Bronchial epithelial cell (primary cell): Measurements from ENCODE around the gene URB1. TPM values are rescaled to one million over a fixed set of nuclear protein-coding genes. Genes with fewer than 3 reads are reported as not detected.

ENCODE experiments used
- DNase-seq: peaks from one replicate; pipeline ENCODE4 v3.0.0-alpha.2; 2010; ENCODE audit warnings: low read depth
- FAIRE-seq: peaks from 2 replicates; lab custom pipeline; 2011; peaks lifted over from hg19 to GRCh38; lab: Jason Lieb, UNC
- H3K27me3 ChIP-seq: 2 replicates; pipeline ENCODE4 v1.5.1; 2011; ENCODE audit warnings: low read length; ENCODE audit not compliant: control insufficient read depth, insufficient read depth
- H3K36me3 ChIP-seq: 2 replicates; pipeline ENCODE4 v1.5.1; 2011; ENCODE audit warnings: low read length; ENCODE audit not compliant: control insufficient read depth, insufficient read depth
- H3K4me3 ChIP-seq: 2 replicates; pipeline ENCODE4 v1.5.1; 2011; ENCODE audit warnings: mild to moderate bottlenecking, low read depth, low read length, control low read depth
- total RNA-seq: library from RNA; depleted of rRNA; stranded (reverse); fragments of >200 nt; gene quantifications from 2 replicates; pipeline ENCODE4 v1.2.1, GENCODE V29; 2014
- TF ChIP-seq, protein P1 (sequence below): IDR thresholded peaks from 2 replicates; pipeline ENCODE4 v1.5.1; 2011; ENCODE audit warnings: mild to moderate bottlenecking, moderate library complexity, low read length, control low read depth, inconsistent platforms; ENCODE audit not compliant: insufficient read depth, severe bottlenecking

The URB1 gene
- total RNA-seq, 1 donor from 2014 or later = 22.4 TPM

DNA sequence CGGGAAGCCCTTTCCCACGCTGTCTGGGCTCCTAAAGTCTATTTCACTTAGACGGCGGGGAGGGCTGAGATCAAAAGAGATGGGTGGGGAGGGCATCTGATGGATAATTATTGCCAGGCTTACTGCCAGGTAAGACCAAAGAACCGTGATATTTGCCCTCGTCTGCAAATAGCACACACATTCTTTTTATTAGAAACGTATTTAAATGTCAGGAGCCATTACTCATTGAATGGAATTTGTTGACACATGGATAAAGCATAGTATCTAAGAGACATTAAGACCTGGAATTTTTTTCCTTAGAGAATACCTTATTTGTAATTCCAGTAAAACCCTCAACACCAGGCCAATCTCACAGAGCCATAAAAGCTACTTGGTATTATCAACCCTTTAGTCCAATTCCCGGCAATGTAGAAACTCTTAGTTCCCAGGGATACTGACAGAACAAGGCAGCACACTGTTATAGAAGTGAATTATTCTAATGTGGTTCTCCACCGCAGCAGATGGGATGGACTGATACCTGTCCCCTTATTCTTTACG, 10.6 kb downstream of the URB1 start:
- Histone ChIP-seq H3K36me3 (peaks cover 29% of the 10 kb centered on the region), H3K27me3 (no peaks in the 10 kb centered on the region), H3K4me3 (no peak overlapping the region)
- TF ChIP-seq, protein P1, sequence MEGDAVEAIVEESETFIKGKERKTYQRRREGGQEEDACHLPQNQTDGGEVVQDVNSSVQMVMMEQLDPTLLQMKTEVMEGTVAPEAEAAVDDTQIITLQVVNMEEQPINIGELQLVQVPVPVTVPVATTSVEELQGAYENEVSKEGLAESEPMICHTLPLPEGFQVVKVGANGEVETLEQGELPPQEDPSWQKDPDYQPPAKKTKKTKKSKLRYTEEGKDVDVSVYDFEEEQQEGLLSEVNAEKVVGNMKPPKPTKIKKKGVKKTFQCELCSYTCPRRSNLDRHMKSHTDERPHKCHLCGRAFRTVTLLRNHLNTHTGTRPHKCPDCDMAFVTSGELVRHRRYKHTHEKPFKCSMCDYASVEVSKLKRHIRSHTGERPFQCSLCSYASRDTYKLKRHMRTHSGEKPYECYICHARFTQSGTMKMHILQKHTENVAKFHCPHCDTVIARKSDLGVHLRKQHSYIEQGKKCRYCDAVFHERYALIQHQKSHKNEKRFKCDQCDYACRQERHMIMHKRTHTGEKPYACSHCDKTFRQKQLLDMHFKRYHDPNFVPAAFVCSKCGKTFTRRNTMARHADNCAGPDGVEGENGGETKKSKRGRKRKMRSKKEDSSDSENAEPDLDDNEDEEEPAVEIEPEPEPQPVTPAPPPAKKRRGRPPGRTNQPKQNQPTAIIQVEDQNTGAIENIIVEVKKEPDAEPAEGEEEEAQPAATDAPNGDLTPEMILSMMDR = no peak
- DNase-seq = peak; percentile 67
- no peak for FAIRE-seq

DNA sequence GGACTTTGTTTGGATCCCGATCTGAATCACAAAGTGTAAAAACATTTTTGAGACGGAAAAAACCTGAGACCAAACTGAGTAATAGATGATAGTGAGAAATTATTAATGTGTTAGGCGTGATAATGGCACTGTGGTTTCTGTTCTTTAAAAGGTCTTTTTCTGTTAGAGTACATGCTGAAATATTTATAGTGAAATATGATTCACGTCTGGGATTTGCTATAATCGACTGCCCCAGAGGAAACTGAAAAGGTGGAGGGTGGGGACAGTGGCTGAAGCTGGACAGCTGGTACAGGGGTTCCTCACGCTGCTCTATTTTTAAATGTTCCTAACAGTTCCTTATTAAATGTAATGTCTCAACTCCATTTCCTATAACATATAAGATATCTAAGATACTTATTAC, 11.2 kb downstream of the URB1 start:
- Histone ChIP-seq H3K27me3 (no peaks in the 10 kb centered on the region), H3K36me3 (peaks cover 29% of the 10 kb centered on the region), H3K4me3 (no peak overlapping the region)
- FAIRE-seq (no peak), DNase-seq (no peak)
- TF ChIP-seq, protein P1 = no peak

GRCh38 chr21:32380940-32381339, 11.9 kb downstream of the URB1 start:
- FAIRE-seq = no peak
- TF ChIP-seq, protein P1 = no peak
- Histone ChIP-seq H3K4me3 (no peak overlapping the region), H3K36me3 (peaks cover 29% of the 10 kb centered on the region), H3K27me3 (no peaks in the 10 kb centered on the region)
- DNase-seq = no peak

GRCh38 chr21:32378956-32379355, 13.9 kb downstream of the URB1 start:
- no peak for FAIRE-seq
- Histone ChIP-seq H3K4me3 (no peak overlapping the region), H3K36me3 (peaks cover 28% of the 10 kb centered on the region), H3K27me3 (no peaks in the 10 kb centered on the region)
- no peak for DNase-seq
- TF ChIP-seq, protein P1 = no peak

DNA sequence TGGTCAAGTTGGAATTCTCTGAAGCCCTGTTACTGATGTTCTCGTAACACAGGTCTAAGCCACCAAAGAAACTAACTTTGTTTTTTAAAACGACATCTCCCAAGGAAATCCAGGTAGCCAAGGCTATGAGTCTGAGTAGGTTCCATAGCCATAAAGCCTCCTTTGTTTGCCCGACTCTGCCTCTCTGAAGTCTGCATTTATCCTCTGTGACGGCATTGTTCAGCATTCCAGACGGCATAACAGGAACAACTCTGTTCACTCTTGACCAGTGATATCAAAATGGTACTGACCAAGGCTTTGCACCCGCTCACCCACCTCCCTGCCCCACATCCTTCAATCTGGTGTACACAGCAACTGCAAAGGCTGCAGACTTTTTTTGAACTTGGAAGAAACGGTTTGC, 14.8 kb downstream of the URB1 start:
- H3K27me3 ChIP-seq = no peaks in the 10 kb centered on the region
- TF ChIP-seq, protein P1 = no peak
- no peak for FAIRE-seq

GRCh38 chr21:32377506-32377905, 15.3 kb downstream of the URB1 start:
- H3K27me3 ChIP-seq = no peaks in the 10 kb centered on the region
- TF ChIP-seq, protein P1 = no peak
- H3K4me3 ChIP-seq = no peak overlapping the region
- H3K36me3 ChIP-seq = peaks cover 20% of the 10 kb centered on the region
- no peak for DNase-seq
- no peak for FAIRE-seq

More for the DNA sequence above, 14.8 kb downstream of the URB1 start:
- Histone ChIP-seq H3K4me3 (no peak overlapping the region), H3K36me3 (peaks cover 22% of the 10 kb centered on the region)
- no peak for DNase-seq
